Ovary (tissue), 9 donors: ENCODE measurements around the gene OPHN1. TPM values are rescaled to one million over a fixed set of nuclear protein-coding genes. Genes with fewer than 3 reads are reported as not detected.

ENCODE experiments used
- DNase-seq, 5 donors: peaks; one replicate each; pipeline ENCODE4 v3.0.0-alpha.2; 2019 to 2020
- H3K27ac ChIP-seq, 2 donors: fragments of 200-600 bp; one replicate each; pipeline versions ENCODE4 v1.5.1 to v1.8.0; 2019 to 2022
- H3K27me3 ChIP-seq: fragments of 200-600 bp; one replicate; pipeline ENCODE4 v1.8.0; 2022
- H3K36me3 ChIP-seq: fragments of 200-600 bp; sonication (generic); one replicate; pipeline ENCODE4 v1.5.1; 2019
- H3K4me1 ChIP-seq: one replicate; pipeline ENCODE4 v1.8.1; 2013; ENCODE audit warnings: mild to moderate bottlenecking, moderate library complexity; ENCODE audit not compliant: insufficient read depth
- H3K4me3 ChIP-seq: fragments of 200-600 bp; sonication (generic); one replicate; pipeline ENCODE4 v1.5.1; 2017
- H3K9me3 ChIP-seq, 2 donors: fragments of 200-600 bp in 1 of 2; sonication (generic) in 1 of 2; one replicate each; pipeline versions ENCODE4 v1.5.1 to v1.8.1; 2013 to 2019; ENCODE audit warnings: mild to moderate bottlenecking in 1 of 2, moderate library complexity in 1 of 2
- CTCF ChIP-seq, 3 donors: fragments of 450-650 bp in 2 of 3; fragments of 200-600 bp in 1 of 3; IDR thresholded peaks; one replicate each; pipeline versions ENCODE4 v1.5.1 to v1.8.0; 2016 to 2022; ENCODE audit warnings: antibody characterized with exemption in 3 of 3, mild to moderate bottlenecking in 1 of 3
- EP300 ChIP-seq: sonication (generic); formaldehyde crosslinking; IDR thresholded peaks from one replicate; pipeline ENCODE4 v1.6.1; 2017; ENCODE audit warnings: antibody characterized with exemption
- POLR2A ChIP-seq: fragments of 450-650 bp; IDR thresholded peaks from one replicate; pipeline ENCODE4 v1.6.1; 2017; ENCODE audit warnings: antibody characterized with exemption, mild to moderate bottlenecking, moderate library complexity
- WGBS, 3 donors: extraction: QIAGEN DNeasy Blood & Tissue Kit in 1 of 3; methylation state at CpG; one replicate each; pipeline versions ENCODE4 v1.1.5 to v1.1.7; 2013 to 2017; 5-methylcytosine and 5-hydroxymethylcytosine counted together
- intact Hi-C, 4 donors: fragments of 100-400 bp; cut with DNase I; formaldehyde crosslinking; loops; one replicate each; pipeline versions ENCODE4 v1.11.0 to v1.15.1; 2022 to 2023
- polyA plus RNA-seq, 2 donors: library from polyadenylated mRNA; stranded (reverse); fragments of 200-250 nt in 1 of 2; fragments of 350-450 nt in 1 of 2; fragmentation: Illumina TruSeq in 1 of 2; extraction: RNeasy Lipid Tissue Mini Kit (QIAGEN cat#74804) in 1 of 2; gene quantifications; one replicate each; pipeline ENCODE4 v1.2.3, GENCODE V29; 2013 to 2014
- total RNA-seq, 7 donors: library from RNA; depleted of rRNA in 2 of 7; stranded (reverse); fragments of >200 nt in 2 of 7; fragmentation: NEBNext Ultra II Directional in 3 of 7; extraction: Animal tissue kit (Norgen Biotek cat#: 25700) in 3 of 7; gene quantifications; one replicate each; pipeline versions ENCODE4 v1.1.0 to v1.2.4, GENCODE V29; 2016 to 2023
- donor health status: DM: no; HTN: no; CAD: no; lungs with moderate emphysema.
- donor health status: DM: no; HTN: no; CAD: no.
- donor health status: Bipolar disorder and iron deficiency.
- donor health status: DM: yes; HTN: yes; CAD: no.
- donor health status: DM: no; HTN: no; CAD: no.
- donor health status: DM: yes; HTN: yes; CAD: no.

OPHN1 gene
- total and polyA plus RNA-seq, 9 donors: 2.3 to 9.2 (median 6.9) TPM

- Histone ChIP-seq H3K4me1 (no peaks in the 10 kb centered on the region), H3K27ac (no peak overlapping the region), H3K27me3 (no peaks in the 10 kb centered on the region), H3K9me3 (no peaks in the 10 kb centered on the region), H3K36me3 (no peaks in the 10 kb centered on the region), H3K4me3 (no peak overlapping the region)
- DNase-seq: no peak
- intact Hi-C loops: no loop called here
- TF ChIP-seq EP300 (no peak), POLR2A (no peak), CTCF (IDR thresholded peaks at IDR 0.05) (no peak)
These were observed 317.9 kb downstream of the OPHN1 start for GRCh38 chrX:68115371-68115770.

- no peaks in the 10 kb centered on the region for H3K9me3 ChIP-seq
- H3K27me3 ChIP-seq: no peaks in the 10 kb centered on the region
- TF ChIP-seq EP300: no peak
- TF ChIP-seq CTCF (IDR thresholded peaks at IDR 0.05): no peak
- TF ChIP-seq POLR2A: no peak
- H3K27ac ChIP-seq: no peak overlapping the region
- intact Hi-C loops: no loop called here
- 68 to 81% (median 71%) methylated on average over 4 of the region's 4 CpGs for WGBS, 3 donors
- H3K4me1 ChIP-seq: no peaks in the 10 kb centered on the region
- no peak for DNase-seq
- H3K4me3 ChIP-seq: no peak overlapping the region
- no peaks in the 10 kb centered on the region for H3K36me3 ChIP-seq
These were observed 318.6 kb downstream of the OPHN1 start for GRCh38 chrX:68114573-68115129.

- no peak for TF ChIP-seq EP300
- H3K27me3 ChIP-seq: no peaks in the 10 kb centered on the region
- 72 to 76% (median 75%) methylated on average over 4 to 5 of the region's 5 CpGs for WGBS, 3 donors
- intact Hi-C loops: no loop called here
- H3K9me3 ChIP-seq: no peaks in the 10 kb centered on the region
- H3K4me3 ChIP-seq: no peak overlapping the region
- no peak for DNase-seq
- no peaks in the 10 kb centered on the region for H3K4me1 ChIP-seq
- H3K36me3 ChIP-seq: no peaks in the 10 kb centered on the region
- no peak overlapping the region for H3K27ac ChIP-seq
These were observed 319.3 kb downstream of the OPHN1 start for GRCh38 chrX:68113837-68114572.

DNA sequence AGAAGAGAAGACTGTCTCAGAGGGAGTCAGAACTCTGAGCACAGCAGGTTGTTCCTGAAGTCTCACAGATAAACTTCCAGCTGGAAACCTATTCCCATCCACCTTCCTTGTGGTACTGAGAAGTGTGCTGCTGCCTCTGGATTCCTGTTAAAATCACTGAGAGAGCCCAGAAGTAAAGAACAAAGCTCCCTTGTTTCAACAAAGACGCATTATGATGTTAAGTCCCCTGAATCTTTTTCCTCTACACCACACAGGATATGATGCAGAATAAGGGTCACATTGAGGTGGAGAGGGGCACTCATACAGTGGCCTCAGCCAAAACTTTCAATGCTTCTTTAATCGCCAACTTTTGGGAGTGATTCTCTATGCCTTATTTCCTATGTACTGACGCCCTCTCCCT, 321.0 kb downstream of the OPHN1 start:
- Histone ChIP-seq H3K27me3 (no peaks in the 10 kb centered on the region), H3K36me3 (no peaks in the 10 kb centered on the region), H3K4me3 (no peak overlapping the region), H3K27ac (no peak overlapping the region), H3K4me1 (no peaks in the 10 kb centered on the region), H3K9me3 (no peaks in the 10 kb centered on the region)
- intact Hi-C loops: no loop called here
- no peak for DNase-seq
- 60 to 71% (median 69%) methylated on average over 3 of the region's 3 CpGs for WGBS, 3 donors
- TF ChIP-seq POLR2A: no peak
- TF ChIP-seq EP300: no peak
- no peak for TF ChIP-seq CTCF (IDR thresholded peaks at IDR 0.05)

GRCh38 chrX:68109162-68109561, 324.1 kb downstream of the OPHN1 start:
- no peaks in the 10 kb centered on the region for H3K27me3 ChIP-seq
- no peaks in the 10 kb centered on the region for H3K4me1 ChIP-seq
- no peak for TF ChIP-seq CTCF (IDR thresholded peaks at IDR 0.05)
- TF ChIP-seq POLR2A: no peak
- TF ChIP-seq EP300: no peak
- H3K9me3 ChIP-seq: no peaks in the 10 kb centered on the region
- no peak overlapping the region for H3K4me3 ChIP-seq
- H3K36me3 ChIP-seq: no peaks in the 10 kb centered on the region
- intact Hi-C loops: no loop called here
- H3K27ac ChIP-seq: no peak overlapping the region
- DNase-seq: no peak
